BJ (cell line): ENCODE measurements around the gene UBA5. TPM values are rescaled to one million over a fixed set of nuclear protein-coding genes. Genes with fewer than 3 reads are reported as not detected.

Experiments
- CTCF ChIA-PET: fragments of 350-600 bp; formaldehyde crosslinking; extraction: SDS; loops from one replicate; lab custom pipeline; 2021; ENCODE audit warnings: antibody characterized with exemption, inconsistent platforms; lab: Yijun Ruan, JAX
- POLR2A ChIA-PET: fragments of 300-600 bp; sonication (Branson Sonifier 250); formaldehyde crosslinking; extraction: SDS; loops from one replicate; lab custom pipeline; 2021; ENCODE audit warnings: antibody characterized with exemption; lab: Charles Lee
- DNase-seq: peaks from one replicate; pipeline ENCODE4 v3.0.0-alpha.2; 2011; ENCODE audit warnings: low read depth
- H3K27me3 ChIP-seq: 2 replicates; pipeline ENCODE4 v1.6.0; 2011; ENCODE audit warnings: low read length; ENCODE audit not compliant: control insufficient read depth, insufficient read depth
- H3K36me3 ChIP-seq: 2 replicates; pipeline ENCODE4 v1.5.1; 2011; ENCODE audit warnings: low read length; ENCODE audit not compliant: control insufficient read depth, insufficient read depth
- H3K4me3 ChIP-seq: 2 replicates; pipeline ENCODE4 v1.5.1; 2011; ENCODE audit warnings: low read depth, mild to moderate bottlenecking, control low read depth, low read length
- CTCF ChIP-seq: IDR thresholded peaks from 2 replicates; pipeline ENCODE4 v1.5.1; 2011; ENCODE audit warnings: low read depth, mild to moderate bottlenecking, control low read depth, inconsistent platforms, low read length, moderate library complexity; ENCODE audit not compliant: insufficient read depth
- polyA plus RNA-seq: library from polyadenylated mRNA; depleted of rRNA; stranded (reverse); fragments of >200 nt; gene quantifications from 2 replicates; pipeline ENCODE4 v1.2.3, GENCODE V29; 2011

The UBA5 gene
- polyA plus RNA-seq, 1 experiment, result 26.2 TPM

GRCh38 chr3:132716372-132716771, 56.2 kb downstream of the UBA5 start:
- no peaks in the 10 kb centered on the region for H3K27me3 ChIP-seq
- CTCF ChIA-PET, result no interaction called here
- no peak for DNase-seq
- no peak overlapping the region for H3K4me3 ChIP-seq
- H3K36me3 ChIP-seq, result peaks cover 5% of the 10 kb centered on the region; the same call in 1 of the 2 replicates
- POLR2A ChIA-PET, result no interaction called here
- TF ChIP-seq CTCF, result no peak

- H3K4me3 ChIP-seq, result peak overlapping the region; percentile 16; the same call in 1 of the 2 replicates
- POLR2A ChIA-PET, result no interaction called here
- no peak for DNase-seq
- TF ChIP-seq CTCF, result no peak
- CTCF ChIA-PET, result no interaction called here
- H3K27me3 ChIP-seq, result no peaks in the 10 kb centered on the region
- H3K36me3 ChIP-seq, result peaks cover 3% of the 10 kb centered on the region; the same call in 1 of the 2 replicates
Observed at GRCh38 chr3:132720228-132720627, 60.1 kb downstream of the UBA5 start.

GRCh38 chr3:132721479-132722164, 61.5 kb downstream of the UBA5 start:
- ChIA-PET POLR2A (interaction anchor here (0.6 kb wide), 1 partner anchor 40 kb away, joined by 19 read pairs; no protein-coding TSS in a partner anchor), CTCF (interaction anchor here (0.6 kb wide), 1 partner anchor 19 kb away, joined by 3 read pairs; no protein-coding TSS in a partner anchor)
- TF ChIP-seq CTCF, result peak; percentile 36; the same call in 1 of the 2 replicates
- no peak for DNase-seq
- Histone ChIP-seq H3K36me3 (peaks cover 3% of the 10 kb centered on the region; the same call in 1 of the 2 replicates), H3K4me3 (peak overlapping the region; percentile 87), H3K27me3 (no peaks in the 10 kb centered on the region)

- H3K36me3 ChIP-seq, result peaks cover 3% of the 10 kb centered on the region; the same call in 1 of the 2 replicates
- peak; percentile 72 for DNase-seq
- ChIA-PET CTCF (interaction anchor here (0.6 kb wide), 1 partner anchor 20 kb away, joined by 3 read pairs; no protein-coding TSS in a partner anchor), POLR2A (no interaction called here)
- H3K4me3 ChIP-seq, result peak within 1 kb of the TSS; percentile 87
- TF ChIP-seq CTCF, result no peak
- no peaks in the 10 kb centered on the region for H3K27me3 ChIP-seq
Observed at GRCh38 chr3:132722165-132723023, 62.3 kb downstream of the UBA5 start, which contains the start of gene NPHP3. Gene NPHP3 (minus strand): TSS chr3:132722409. CDS start chr3:132722355, 54 bp downstream.
